HG03565 (cell line): Measurements from ENCODE around the gene IPO9.

Experiments used
- ATAC-seq: cut with Tn5 transposase; IDR thresholded peaks from one replicate; pipeline ENCODE4 v1.9.1; 2021; ENCODE audit warnings: mild to moderate bottlenecking, moderate library complexity; ENCODE audit not compliant: unreplicated experiment

IPO9 gene

GRCh38 chr1:201828820-201829774 lies at the start of gene IPO9:
IPO9 (plus strand) TSS chr1:201829157; CDS start chr1:201829210, 53 bp downstream.
- peak; percentile 85 for ATAC-seq

GRCh38 chr1:201779351-201779880 lies 49.5 kb upstream of the IPO9 start:
- ATAC-seq: no peak

GRCh38 chr1:201780952-201781351 lies 48.0 kb upstream of the IPO9 start:
- no peak for ATAC-seq

DNA sequence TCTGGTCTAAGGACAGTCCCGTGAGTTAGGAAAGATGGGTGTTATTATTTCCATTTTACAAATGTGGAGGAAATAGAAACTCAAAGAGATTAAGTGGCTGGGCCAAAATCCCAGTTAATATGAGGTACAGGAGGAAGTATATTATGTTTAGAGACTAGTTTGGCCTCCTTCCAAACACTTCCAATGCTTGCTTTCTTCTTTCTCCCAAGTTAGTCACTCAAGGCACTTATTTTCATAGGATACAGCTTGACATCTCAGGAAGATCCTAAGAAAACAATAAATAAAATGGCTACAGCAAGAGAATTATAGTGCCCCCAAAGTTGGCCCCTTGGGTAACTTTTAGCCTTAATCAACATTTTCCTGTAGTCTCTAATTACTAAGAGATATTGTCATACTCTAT lies 47.5 kb upstream of the IPO9 start:
- ATAC-seq: no peak

GRCh38 chr1:201782353-201782752 lies 46.6 kb upstream of the IPO9 start:
- ATAC-seq: no peak

- no peak for ATAC-seq
These were observed 45.9 kb upstream of the IPO9 start for GRCh38 chr1:201783058-201783457.

DNA sequence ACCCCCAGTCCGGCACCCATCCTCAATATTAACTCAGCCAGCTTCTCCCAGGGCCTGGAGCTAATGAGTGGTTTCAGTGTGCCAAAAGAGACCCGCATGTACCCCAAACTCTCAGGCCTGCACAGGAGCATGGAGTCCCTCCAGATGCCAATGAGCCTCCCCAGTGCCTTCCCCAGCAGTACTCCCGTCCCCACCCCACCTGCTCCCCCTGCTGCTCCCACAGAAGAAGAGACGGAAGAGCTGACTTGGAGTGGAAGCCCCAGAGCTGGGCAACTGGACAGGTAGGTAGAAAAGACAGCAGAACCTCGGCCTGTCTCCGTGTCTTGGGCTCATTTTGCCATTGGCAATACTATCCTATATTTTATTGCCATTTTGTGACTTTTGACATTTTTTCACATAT lies 45.4 kb upstream of the IPO9 start:
- ATAC-seq: no peak

DNA sequence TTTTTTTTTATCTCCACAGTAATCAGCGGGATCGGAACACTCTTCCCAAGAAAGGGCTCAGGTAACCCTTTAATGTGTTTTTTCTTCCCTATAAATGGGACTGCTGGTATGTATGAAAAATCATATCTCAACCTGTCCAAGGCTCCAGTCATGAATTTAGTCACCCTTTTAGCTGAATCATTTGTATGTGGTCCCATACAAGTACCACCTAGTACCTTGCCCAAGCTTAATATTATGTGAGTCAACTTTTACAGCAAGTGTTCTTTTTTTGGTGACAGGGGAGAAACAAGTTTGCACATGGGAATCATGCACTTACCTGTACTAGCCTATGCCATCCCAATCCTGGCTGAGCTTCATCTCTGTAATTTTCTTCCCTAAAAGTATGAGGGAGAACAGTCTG lies 43.7 kb upstream of the IPO9 start:
- no peak for ATAC-seq

DNA sequence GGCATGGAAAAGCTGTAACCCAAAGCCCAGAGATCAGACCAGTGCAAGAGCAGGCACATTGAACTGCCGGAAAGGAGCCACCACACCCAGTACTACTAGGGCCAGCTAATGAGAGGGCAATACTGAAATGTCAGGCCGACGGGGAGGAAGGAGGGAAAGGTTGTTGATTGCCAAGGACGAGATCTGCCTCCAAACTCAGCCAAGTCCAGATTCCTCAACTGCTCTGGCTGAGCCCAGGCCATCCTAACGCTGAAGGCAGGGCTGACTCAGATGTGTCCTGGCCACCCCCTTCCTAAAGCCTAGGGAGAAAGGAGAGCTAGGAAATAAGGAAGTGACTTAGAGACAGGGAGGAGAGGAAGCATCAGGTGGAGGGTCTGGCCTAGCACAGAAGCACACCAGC lies 42.1 kb upstream of the IPO9 start:
- ATAC-seq: no peak

GRCh38 chr1:201788296-201788695 lies 40.7 kb upstream of the IPO9 start:
- no peak for ATAC-seq

GRCh38 chr1:201789245-201789644 lies 39.7 kb upstream of the IPO9 start:
- ATAC-seq: no peak

- ATAC-seq: no peak
These were observed 38.7 kb upstream of the IPO9 start for GRCh38 chr1:201790261-201790660.

DNA sequence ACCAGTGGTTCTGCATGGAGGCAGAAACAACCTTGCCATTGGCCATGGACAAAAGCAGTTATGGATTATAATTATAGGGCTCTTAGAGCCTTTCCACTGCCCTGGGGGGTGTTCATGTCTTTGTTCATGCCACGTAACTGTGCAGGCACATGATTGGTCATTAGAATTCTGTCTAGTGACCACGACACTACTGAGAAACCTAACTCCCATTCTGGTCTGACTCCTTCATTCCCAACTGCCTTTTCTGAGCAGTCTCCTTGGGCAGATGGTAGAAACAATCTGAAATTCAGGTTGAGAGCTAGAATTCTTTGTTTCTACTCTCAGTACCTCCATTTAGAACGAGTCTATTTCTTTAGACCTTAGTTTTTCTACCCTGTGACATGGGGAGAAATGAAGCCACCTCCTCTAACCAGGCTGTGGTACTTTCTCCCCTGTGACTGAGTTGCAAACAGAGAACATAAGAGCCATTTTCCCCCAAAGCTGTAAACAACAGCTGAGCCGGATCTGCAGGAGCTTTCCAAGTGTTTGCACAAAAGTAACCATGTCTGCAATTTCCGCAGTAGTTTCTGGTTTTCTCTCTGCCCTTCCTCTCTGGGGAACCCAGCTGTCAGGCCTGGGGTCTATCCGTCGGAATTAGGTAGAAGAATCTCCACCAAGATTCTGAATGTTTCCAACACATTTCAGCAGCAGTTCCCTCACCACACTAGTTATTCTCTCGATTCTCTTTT lies 37.7 kb upstream of the IPO9 start:
- no peak for ATAC-seq

GRCh38 chr1:201791779-201792173 lies 37.2 kb upstream of the IPO9 start:
- no peak for ATAC-seq

GRCh38 chr1:201792534-201793305 lies 36.2 kb upstream of the IPO9 start:
- ATAC-seq: no peak

DNA sequence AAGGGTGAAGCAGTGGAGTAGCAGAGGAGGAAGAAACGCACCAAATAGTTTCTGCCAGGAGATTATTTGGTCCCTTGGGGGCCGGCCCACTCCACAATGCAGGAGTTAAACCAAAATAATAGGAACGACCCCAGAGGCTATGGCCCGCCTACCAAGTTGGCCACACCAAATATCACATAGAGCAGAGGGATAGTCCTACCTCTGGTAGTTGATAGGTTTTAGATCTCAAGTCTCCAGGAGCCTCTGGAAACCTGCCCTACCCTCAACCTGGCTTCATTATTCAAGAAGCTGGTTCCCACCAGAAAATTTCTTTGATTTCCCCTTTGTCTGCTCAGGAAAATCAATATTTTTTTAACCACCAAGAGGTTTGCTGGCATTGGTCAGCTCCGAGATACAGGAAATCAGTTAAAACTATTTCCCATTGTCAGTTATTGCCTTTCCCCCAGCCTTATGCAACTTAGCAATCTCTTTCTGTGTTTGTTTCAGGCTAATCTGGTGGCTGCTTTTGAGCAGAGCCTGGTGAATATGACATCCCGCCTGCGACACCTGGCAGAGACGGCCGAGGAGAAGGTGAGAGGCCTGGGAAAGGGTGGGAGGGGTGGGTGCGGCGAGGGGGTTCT lies 35.5 kb upstream of the IPO9 start:
- no peak for ATAC-seq

GRCh38 chr1:201795066-201795465 lies 33.9 kb upstream of the IPO9 start:
- ATAC-seq: no peak

- ATAC-seq: no peak
These were observed 28.7 kb upstream of the IPO9 start for GRCh38 chr1:201800246-201800645.

GRCh38 chr1:201806801-201807200 lies 22.2 kb upstream of the IPO9 start:
- ATAC-seq: no peak

DNA sequence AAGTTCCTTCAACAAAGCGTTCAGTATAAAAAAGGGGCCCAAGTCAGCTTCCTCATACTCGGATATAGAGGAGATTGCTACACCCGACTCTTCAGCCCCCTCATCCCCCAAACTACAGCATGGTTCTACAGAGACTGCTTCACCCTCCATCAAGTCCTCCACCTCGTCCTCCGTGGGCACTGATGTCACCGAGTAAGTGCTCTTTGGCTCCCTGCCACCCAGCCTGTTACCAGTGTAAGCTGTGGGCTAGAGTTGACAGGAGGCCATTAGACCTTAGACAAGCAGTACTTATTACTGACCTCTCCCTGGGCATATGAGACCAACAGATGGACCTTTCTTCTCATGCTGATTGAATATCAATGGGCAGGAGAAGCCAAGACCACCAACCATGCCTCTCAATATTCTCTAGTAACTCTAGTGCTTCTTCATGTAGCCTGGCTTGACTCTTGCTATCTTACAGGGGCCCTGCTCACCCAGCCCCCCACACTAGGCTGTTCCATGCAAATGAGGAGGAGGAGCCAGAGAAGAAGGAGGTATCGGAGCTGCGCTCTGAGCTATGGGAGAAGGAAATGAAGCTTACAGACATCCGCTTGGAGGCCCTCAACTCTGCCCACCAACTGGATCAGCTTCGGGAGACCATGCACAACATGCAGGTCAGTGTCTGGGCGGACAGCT lies 20.9 kb upstream of the IPO9 start:
- no peak for ATAC-seq
